Fibroblast of lung (primary cell): ENCODE results near the gene IBA57. TPM values are rescaled to one million over a fixed set of nuclear protein-coding genes. Genes with fewer than 3 reads are reported as not detected.

Experiments
- DNase-seq, 2 donors: peaks; one replicate each; pipeline versions ENCODE4 v3.0.0 to v3.0.0-alpha.2; 2010; ENCODE audit warnings: low read depth in 2 of 2
- H2AFZ ChIP-seq: 2 replicates; pipeline ENCODE4 v1.5.1; 2012; ENCODE audit warnings: low read length, control low read depth, inconsistent platforms
- H3K27ac ChIP-seq: 2 replicates; pipeline ENCODE4 v1.5.1; 2011; ENCODE audit warnings: low read length, control low read depth; ENCODE audit not compliant: insufficient read depth
- H3K27me3 ChIP-seq: 2 replicates; pipeline ENCODE4 v1.5.1; 2011; ENCODE audit warnings: mild to moderate bottlenecking, low read length; ENCODE audit not compliant: control insufficient read depth, insufficient read depth
- H3K36me3 ChIP-seq: 2 replicates; pipeline ENCODE4 v1.5.1; 2011; ENCODE audit warnings: low read length; ENCODE audit not compliant: control insufficient read depth, insufficient read depth
- H3K4me1 ChIP-seq: 2 replicates; pipeline ENCODE4 v1.5.1; 2011; ENCODE audit warnings: low read length; ENCODE audit not compliant: control insufficient read depth, insufficient read depth; ENCODE audit errors: extremely low read depth
- H3K4me2 ChIP-seq: 2 replicates; pipeline ENCODE4 v1.5.1; 2011; ENCODE audit warnings: low read length, control low read depth; ENCODE audit not compliant: insufficient read depth; ENCODE audit errors: extremely low read depth
- H3K4me3 ChIP-seq, 4 experiments: fragments of 200-600 bp in 1 of 4; sonication (generic) in 1 of 4; replicated peaks in 1 of 4; 2 replicates each; pipeline ENCODE4 v1.5.1; 2011 to 2016; ENCODE audit warnings: low read length in 4 of 4, low read depth in 3 of 4, mild to moderate bottlenecking in 3 of 4, control low read depth in 2 of 4, inconsistent platforms in 1 of 4, mixed read lengths in 1 of 4; ENCODE audit not compliant: insufficient read depth in 1 of 4; ENCODE audit errors: control extremely low read depth in 1 of 4
- H3K79me2 ChIP-seq: 2 replicates; pipeline ENCODE4 v1.5.1; 2012; ENCODE audit warnings: mild to moderate bottlenecking, low read length, inconsistent platforms; ENCODE audit not compliant: control insufficient read depth, insufficient read depth
- H3K9ac ChIP-seq: 2 replicates; pipeline ENCODE4 v1.5.1; 2011; ENCODE audit warnings: mild to moderate bottlenecking, low read length, control low read depth; ENCODE audit not compliant: insufficient read depth
- H3K9me3 ChIP-seq: 2 replicates; pipeline ENCODE4 v1.5.1; 2012; ENCODE audit warnings: low read depth, low read length; ENCODE audit not compliant: control insufficient read depth, insufficient read depth
- H4K20me1 ChIP-seq: 2 replicates; pipeline ENCODE4 v1.5.1; 2011; ENCODE audit warnings: low read length; ENCODE audit not compliant: control insufficient read depth, insufficient read depth; ENCODE audit errors: extremely low read depth
- CTCF ChIP-seq, 2 donors: IDR thresholded peaks in 1 of 2; conservative IDR thresholded peaks in 1 of 2; 1 replicate in 1 of 2; 2 replicates in 1 of 2; pipeline ENCODE4 v1.5.1; 2011 to 2012; ENCODE audit warnings: low read length in 2 of 2, control low read depth in 1 of 2, inconsistent platforms in 1 of 2, low read depth in 1 of 2, mild to moderate bottlenecking in 1 of 2
- EZH2 ChIP-seq: IDR thresholded peaks from 2 replicates; pipeline ENCODE4 v1.5.1; 2012; ENCODE audit warnings: low read length, control low read depth, mild to moderate bottlenecking; ENCODE audit errors: missing control alignments
- polyA plus RNA-seq, 2 donors: library from polyadenylated mRNA; depleted of rRNA in 1 of 2; stranded (reverse) in 1 of 2; unstranded in 1 of 2; fragments of >200 nt; gene quantifications; 2 replicates each; pipeline ENCODE4 v1.2.1, GENCODE V29; 2011 to 2012; ENCODE audit warnings: missing spikeins in 1 of 2
- total RNA-seq: library from RNA; depleted of rRNA; stranded (reverse); fragments of >200 nt; gene quantifications from 2 replicates; pipeline ENCODE4 v1.2.1, GENCODE V29; 2014

IBA57 gene
- total and polyA plus RNA-seq, 2 donors (not counting 1 experiment from before 2014, with no cell fraction given) = 1.4 to 3.8 TPM

- H3K4me3 ChIP-seq = peak overlapping the region in 1 of 4 experiments; percentile 49
- peaks cover 34% of the 10 kb centered on the region for H3K4me1 ChIP-seq
- peaks cover 10% of the 10 kb centered on the region for H3K36me3 ChIP-seq
- no peak for DNase-seq
- H3K4me2 ChIP-seq = peak overlapping the region; percentile 56
- H3K27me3 ChIP-seq = no peaks in the 10 kb centered on the region
- peak overlapping the region; percentile 78 for H3K27ac ChIP-seq
- H2AFZ ChIP-seq = no peak overlapping the region
- H3K79me2 ChIP-seq = peaks cover 25% of the 10 kb centered on the region
- H3K9me3 ChIP-seq = no peaks in the 10 kb centered on the region
- no peak for TF ChIP-seq CTCF (conservative IDR thresholded peaks at IDR 0.05 in 1 of 2, IDR thresholded peaks at IDR 0.05 in 1 of 2; ENCODE audit: low read depth in 1 of 2, low read length in 2 of 2)
- no peak for TF ChIP-seq EZH2
- peak overlapping the region; percentile 23 for H3K9ac ChIP-seq
- no peaks in the 10 kb centered on the region for H4K20me1 ChIP-seq
These were observed 14.3 kb upstream of the IBA57 start for GRCh38 chr1:228151180-228151925.

DNA sequence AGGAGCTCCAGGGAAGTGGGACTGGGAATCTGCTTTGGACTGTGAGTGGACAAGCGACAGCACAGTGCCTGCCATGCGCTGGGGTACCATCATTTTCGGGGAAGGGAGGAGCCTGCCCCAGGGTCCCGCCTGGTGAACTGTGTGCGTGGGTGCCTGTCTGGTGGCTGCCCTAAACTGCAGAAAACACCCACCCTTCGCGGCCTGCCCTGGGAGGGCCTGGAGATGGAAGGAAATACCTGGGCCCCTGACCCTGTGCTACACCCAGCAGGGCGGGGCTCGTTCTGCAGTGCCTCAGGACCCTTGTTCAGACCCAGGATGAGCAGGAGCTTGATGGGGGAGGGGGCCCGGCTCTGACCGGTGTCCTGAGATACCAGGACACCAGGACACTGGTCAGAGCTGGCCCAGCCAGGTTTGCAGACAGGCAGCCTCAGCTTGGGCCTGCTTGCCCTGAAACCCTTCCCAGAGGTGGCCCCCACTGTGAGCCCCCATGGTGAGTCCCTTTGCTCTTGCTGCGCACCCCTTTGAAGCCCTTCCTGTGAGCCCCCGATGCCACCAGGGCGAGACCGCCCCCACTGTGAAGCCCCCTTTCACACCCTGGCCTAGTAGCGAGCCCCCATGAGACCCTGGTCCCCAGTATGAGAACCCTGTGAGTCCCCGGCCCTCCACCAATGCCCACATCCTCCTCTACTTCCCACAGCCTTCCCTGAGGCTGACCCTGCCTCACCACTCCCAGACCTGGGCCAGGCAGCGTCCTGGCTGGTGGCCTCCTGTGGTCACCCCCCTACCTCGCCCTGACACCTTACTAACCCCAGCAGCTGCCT, 13.3 kb upstream of the IBA57 start:
- H3K27me3 ChIP-seq = no peaks in the 10 kb centered on the region
- no peak overlapping the region for H3K27ac ChIP-seq
- no peak for DNase-seq
- H3K36me3 ChIP-seq = peaks cover 5% of the 10 kb centered on the region
- H4K20me1 ChIP-seq = no peaks in the 10 kb centered on the region
- no peak overlapping the region for H3K9ac ChIP-seq
- H3K4me1 ChIP-seq = peaks cover 34% of the 10 kb centered on the region
- H3K4me2 ChIP-seq = no peak overlapping the region
- no peak overlapping the region for H2AFZ ChIP-seq
- no peak overlapping the region for H3K4me3 ChIP-seq
- no peaks in the 10 kb centered on the region for H3K9me3 ChIP-seq
- no peak for TF ChIP-seq CTCF (conservative IDR thresholded peaks at IDR 0.05 in 1 of 2, IDR thresholded peaks at IDR 0.05 in 1 of 2; ENCODE audit: low read depth in 1 of 2, low read length in 2 of 2)
- no peak for TF ChIP-seq EZH2
- H3K79me2 ChIP-seq = peaks cover 15% of the 10 kb centered on the region

GRCh38 chr1:228152918-228153258, 12.7 kb upstream of the IBA57 start:
- no peak for DNase-seq
- H3K36me3 ChIP-seq = peaks cover 4% of the 10 kb centered on the region
- H3K4me3 ChIP-seq = no peak overlapping the region
- no peaks in the 10 kb centered on the region for H4K20me1 ChIP-seq
- peaks cover 10% of the 10 kb centered on the region for H3K79me2 ChIP-seq
- H3K4me2 ChIP-seq = no peak overlapping the region
- no peaks in the 10 kb centered on the region for H3K9me3 ChIP-seq
- TF ChIP-seq EZH2 (no peak), CTCF (conservative IDR thresholded peaks at IDR 0.05 in 1 of 2, IDR thresholded peaks at IDR 0.05 in 1 of 2; ENCODE audit: low read depth in 1 of 2, low read length in 2 of 2) (no peak)
- peaks cover 34% of the 10 kb centered on the region for H3K4me1 ChIP-seq
- no peaks in the 10 kb centered on the region for H3K27me3 ChIP-seq
- H3K27ac ChIP-seq = no peak overlapping the region
- H3K9ac ChIP-seq = no peak overlapping the region
- H2AFZ ChIP-seq = no peak overlapping the region
